ENCODE data around the gene TGFBI. TPM values are rescaled to one million over a fixed set of nuclear protein-coding genes. Genes with fewer than 3 reads are reported as not detected.

TGFBI gene
- total RNA-seq, 1 donor from 2014 or later, result 345 TPM

DNA sequence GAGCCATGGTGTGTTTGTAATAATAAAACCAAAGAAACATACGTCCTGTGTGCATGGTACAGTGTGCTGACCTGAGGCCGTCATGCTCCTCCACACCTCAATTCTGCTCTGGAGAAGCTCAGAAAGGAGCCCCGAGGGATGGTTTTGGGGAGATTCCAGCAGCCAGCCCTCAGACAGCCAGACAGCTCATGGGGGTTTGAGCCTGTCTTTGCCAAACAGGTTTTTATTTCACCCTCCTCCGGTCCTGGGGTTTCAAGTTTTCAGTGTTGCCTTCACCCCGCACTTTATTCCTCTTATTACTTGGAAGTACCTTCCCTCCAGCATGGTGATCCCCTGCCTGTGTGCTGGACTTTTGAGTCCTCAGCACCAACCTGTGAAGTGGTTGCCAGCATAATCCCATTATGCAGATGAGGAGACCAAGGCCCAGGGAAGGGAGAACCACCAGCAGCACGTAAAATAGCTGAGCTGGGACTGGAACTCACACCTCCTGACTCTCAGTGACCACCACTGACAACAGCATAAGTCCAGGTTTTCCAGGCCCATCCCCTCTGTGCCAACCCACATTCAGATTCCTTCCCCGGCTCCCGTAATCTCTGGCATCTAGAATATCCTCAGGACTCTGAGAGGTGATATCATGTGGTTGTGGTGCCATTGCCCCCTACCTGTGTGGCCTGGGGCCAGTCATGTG is 35.1 kb downstream of the TGFBI start:
- Mint-ChIP-seq H3K9me3 (peaks cover 5% of the 10 kb centered on the region), H3K36me3 (peaks cover 28% of the 10 kb centered on the region), H3K4me3 (no peak overlapping the region), H3K4me1 (peaks cover 6% of the 10 kb centered on the region), H3K27me3 (ENCODE audit: low read depth) (no peaks in the 10 kb centered on the region), H3K27ac (no peak overlapping the region)
- TF ChIP-seq, protein P1, sequence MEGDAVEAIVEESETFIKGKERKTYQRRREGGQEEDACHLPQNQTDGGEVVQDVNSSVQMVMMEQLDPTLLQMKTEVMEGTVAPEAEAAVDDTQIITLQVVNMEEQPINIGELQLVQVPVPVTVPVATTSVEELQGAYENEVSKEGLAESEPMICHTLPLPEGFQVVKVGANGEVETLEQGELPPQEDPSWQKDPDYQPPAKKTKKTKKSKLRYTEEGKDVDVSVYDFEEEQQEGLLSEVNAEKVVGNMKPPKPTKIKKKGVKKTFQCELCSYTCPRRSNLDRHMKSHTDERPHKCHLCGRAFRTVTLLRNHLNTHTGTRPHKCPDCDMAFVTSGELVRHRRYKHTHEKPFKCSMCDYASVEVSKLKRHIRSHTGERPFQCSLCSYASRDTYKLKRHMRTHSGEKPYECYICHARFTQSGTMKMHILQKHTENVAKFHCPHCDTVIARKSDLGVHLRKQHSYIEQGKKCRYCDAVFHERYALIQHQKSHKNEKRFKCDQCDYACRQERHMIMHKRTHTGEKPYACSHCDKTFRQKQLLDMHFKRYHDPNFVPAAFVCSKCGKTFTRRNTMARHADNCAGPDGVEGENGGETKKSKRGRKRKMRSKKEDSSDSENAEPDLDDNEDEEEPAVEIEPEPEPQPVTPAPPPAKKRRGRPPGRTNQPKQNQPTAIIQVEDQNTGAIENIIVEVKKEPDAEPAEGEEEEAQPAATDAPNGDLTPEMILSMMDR (IDR thresholded peaks at IDR 0.05; ENCODE audit: unreplicated experiment), result no peak
- DNase-seq (ENCODE audit: low spot score in 2 of 2, unreplicated experiment in 2 of 2), result no peak

DNA sequence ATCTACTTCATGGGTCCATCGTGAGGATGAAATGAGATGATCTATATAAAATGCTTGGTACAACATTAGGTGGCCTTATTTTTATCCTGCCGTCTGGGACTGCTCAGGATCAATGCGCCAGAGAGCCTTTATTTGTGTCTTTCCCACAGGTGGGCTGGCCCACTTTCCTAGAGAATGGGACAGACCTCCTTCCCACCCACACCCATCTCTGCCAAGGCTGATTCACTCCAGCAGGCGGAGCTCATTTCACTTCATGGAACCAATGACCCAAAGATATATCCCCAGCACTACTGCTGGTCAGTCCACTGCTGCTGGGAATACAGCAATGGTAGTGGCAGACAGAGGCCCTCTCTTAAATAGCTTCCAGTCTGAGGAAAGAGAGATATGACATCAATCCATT is 35.7 kb downstream of the TGFBI start:
- peaks cover 11% of the 10 kb centered on the region for H3K9me3 Mint-ChIP-seq
- H3K4me3 Mint-ChIP-seq, result no peak overlapping the region
- TF ChIP-seq, protein P1 (IDR thresholded peaks at IDR 0.05; ENCODE audit: unreplicated experiment), result no peak
- no peak overlapping the region for H3K27ac Mint-ChIP-seq
- no peaks in the 10 kb centered on the region for H3K27me3 Mint-ChIP-seq (ENCODE audit: low read depth)
- peaks cover 6% of the 10 kb centered on the region for H3K4me1 Mint-ChIP-seq
- DNase-seq (ENCODE audit: low spot score in 2 of 2, unreplicated experiment in 2 of 2), result no peak
- peaks cover 28% of the 10 kb centered on the region for H3K36me3 Mint-ChIP-seq

DNA sequence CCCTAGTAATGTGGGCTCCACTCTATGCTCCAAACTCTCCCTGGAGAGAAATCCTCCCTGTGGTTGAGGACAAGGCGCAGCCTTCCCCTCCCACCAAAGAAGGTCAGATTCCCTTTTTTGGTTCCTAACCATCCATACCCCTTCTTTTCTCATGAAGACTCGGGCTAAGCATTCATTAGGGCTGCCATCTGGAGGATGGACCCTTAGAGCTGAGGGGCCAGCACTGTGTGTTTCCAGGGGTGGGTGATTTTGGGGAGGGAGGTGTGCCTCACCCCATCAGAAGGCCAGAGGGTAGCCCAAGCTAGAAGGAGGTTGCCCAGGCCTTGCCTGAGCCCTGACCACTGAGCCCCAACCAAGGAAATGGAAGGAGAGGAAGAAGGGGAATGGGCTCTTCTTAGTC is 36.8 kb downstream of the TGFBI start:
- Mint-ChIP-seq H3K9me3 (peaks cover 17% of the 10 kb centered on the region), H3K36me3 (peaks cover 28% of the 10 kb centered on the region), H3K4me1 (peaks cover 6% of the 10 kb centered on the region), H3K4me3 (no peak overlapping the region), H3K27ac (no peak overlapping the region), H3K27me3 (ENCODE audit: low read depth) (no peaks in the 10 kb centered on the region)
- no peak for DNase-seq (ENCODE audit: low spot score in 2 of 2, unreplicated experiment in 2 of 2)
- TF ChIP-seq, protein P1 (IDR thresholded peaks at IDR 0.05; ENCODE audit: unreplicated experiment), result no peak

DNA sequence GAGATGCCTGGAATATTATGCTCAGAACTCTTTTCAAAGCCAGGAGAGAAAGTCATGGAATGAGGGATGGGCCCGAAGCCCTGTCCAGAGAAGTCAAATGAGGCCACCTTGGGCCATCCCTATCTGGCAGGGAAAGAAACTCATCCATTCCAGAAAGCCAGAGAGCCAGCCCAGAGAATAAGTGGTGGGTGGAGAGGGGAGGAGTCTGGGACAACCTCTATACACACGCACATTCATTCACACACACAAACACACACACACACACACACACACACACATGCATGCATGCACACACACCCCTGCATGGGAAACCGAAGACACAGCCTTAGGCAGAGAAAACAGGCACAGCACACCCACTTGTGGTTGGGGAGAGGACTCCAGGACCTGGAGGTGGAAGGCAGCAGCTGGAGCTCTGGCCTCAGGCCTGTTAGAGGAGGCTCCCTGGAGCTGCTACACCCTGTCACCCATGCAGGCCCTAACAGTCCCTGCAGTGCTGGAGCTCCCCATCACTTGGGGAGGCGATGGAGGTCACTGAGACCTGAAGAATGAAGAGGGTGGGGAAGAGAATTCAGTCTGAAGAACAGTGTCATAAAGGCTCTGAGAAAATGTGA is 38.0 kb downstream of the TGFBI start:
- Mint-ChIP-seq H3K36me3 (peaks cover 20% of the 10 kb centered on the region), H3K4me1 (peaks cover 6% of the 10 kb centered on the region), H3K9me3 (peaks cover 17% of the 10 kb centered on the region), H3K4me3 (no peak overlapping the region), H3K27ac (peak overlapping the region; percentile 68), H3K27me3 (ENCODE audit: low read depth) (no peaks in the 10 kb centered on the region)
- no peak for DNase-seq (ENCODE audit: low spot score in 2 of 2, unreplicated experiment in 2 of 2)
- TF ChIP-seq, protein P1 (IDR thresholded peaks at IDR 0.05; ENCODE audit: unreplicated experiment), result no peak

DNA sequence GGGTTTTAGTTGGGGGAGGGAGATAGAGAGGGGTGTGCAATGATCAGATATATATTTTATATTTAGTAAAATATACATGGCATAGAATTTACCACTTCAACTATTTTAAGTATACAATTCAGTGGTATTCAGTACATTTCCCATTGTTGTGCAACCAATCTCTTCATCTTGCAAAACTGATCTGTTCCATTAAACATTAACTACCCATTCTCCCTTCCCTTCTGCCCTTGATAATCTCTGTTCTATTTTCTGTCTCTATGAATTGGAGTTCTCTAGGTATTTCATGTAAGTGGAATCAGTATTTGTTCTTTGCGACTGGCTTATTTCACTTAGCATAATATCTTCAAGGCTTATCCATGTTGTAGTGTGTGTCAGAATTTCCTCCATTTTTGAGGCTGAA is 38.6 kb downstream of the TGFBI start:
- Mint-ChIP-seq H3K27ac (no peak overlapping the region), H3K4me3 (no peak overlapping the region), H3K27me3 (ENCODE audit: low read depth) (no peaks in the 10 kb centered on the region)

More for the DNA sequence above, 38.6 kb downstream of the TGFBI start:
- TF ChIP-seq, protein P1 (IDR thresholded peaks at IDR 0.05; ENCODE audit: unreplicated experiment), result no peak
- Mint-ChIP-seq H3K36me3 (peaks cover 16% of the 10 kb centered on the region), H3K4me1 (peaks cover 6% of the 10 kb centered on the region), H3K9me3 (peaks cover 17% of the 10 kb centered on the region)
- no peak for DNase-seq (ENCODE audit: low spot score in 2 of 2, unreplicated experiment in 2 of 2)
